Thyroid gland (tissue), 4 donors: ENCODE results near the gene POU3F3.

ENCODE experiments used
- POLR2A ChIP-seq, 2 donors: fragments of 450-650 bp; IDR thresholded peaks; one replicate each; pipeline ENCODE4 v1.6.1; 2017; ENCODE audit warnings: antibody characterized with exemption in 2 of 2, mild to moderate bottlenecking in 2 of 2, moderate library complexity in 1 of 2
- TF ChIP-seq, protein P1 (sequence below), 6 experiments: fragments of 200-600 bp in 3 of 6; fragments of 450-650 bp in 3 of 6; sonication (generic) in 3 of 6; IDR thresholded peaks; one replicate each; pipeline ENCODE4 v1.5.1; 2016 to 2019; ENCODE audit warnings: antibody characterized with exemption in 6 of 6, mild to moderate bottlenecking in 2 of 6, inconsistent platforms in 1 of 6, moderate library complexity in 1 of 6

DNA sequence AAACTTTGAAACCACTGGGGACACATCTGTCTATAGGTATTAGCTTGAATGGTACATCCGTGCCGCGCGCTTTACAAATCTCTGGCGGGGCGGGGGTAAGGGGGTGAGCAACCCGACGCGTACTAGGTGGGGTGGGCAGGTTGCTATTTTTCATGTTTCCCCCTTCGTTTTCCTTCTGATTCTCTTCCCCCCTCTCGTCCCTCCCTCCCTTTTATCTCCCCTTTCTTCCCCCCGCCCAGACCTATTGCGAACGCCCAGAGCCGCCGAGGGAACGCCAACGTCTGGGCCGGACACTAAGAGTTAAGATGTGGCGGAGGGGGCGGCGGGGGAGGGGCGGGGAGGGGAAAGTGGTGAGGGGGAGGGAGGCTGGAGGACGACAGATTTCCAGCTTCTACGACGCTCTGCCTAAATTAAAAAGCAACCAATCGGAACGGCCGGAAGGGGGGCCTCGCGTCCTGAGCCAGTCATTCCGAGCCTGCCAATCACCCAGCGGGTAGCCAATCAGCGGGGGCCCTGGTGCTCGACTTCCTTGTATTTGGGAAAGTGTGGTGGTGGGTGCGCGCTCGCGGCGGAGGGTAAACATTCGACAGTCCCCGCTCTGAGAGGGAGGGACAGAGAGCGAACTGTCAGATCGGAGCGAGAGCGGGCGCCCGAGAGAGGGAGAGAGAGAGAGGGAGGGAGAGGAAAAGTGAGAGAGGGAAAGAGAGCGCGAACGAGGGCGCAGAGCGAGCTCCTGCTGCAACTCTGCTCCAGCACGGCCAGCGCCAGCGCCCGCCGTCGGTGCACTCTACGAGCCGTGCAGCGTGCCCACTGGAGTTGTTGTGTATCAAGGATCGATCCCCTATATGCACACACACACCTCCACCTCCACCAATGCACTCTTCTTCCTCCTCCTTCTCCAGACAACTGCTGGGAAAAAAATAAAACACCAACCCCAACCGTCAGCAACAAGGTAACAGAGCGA lies at the start of gene POU3F3:
- TF ChIP-seq, protein P1, sequence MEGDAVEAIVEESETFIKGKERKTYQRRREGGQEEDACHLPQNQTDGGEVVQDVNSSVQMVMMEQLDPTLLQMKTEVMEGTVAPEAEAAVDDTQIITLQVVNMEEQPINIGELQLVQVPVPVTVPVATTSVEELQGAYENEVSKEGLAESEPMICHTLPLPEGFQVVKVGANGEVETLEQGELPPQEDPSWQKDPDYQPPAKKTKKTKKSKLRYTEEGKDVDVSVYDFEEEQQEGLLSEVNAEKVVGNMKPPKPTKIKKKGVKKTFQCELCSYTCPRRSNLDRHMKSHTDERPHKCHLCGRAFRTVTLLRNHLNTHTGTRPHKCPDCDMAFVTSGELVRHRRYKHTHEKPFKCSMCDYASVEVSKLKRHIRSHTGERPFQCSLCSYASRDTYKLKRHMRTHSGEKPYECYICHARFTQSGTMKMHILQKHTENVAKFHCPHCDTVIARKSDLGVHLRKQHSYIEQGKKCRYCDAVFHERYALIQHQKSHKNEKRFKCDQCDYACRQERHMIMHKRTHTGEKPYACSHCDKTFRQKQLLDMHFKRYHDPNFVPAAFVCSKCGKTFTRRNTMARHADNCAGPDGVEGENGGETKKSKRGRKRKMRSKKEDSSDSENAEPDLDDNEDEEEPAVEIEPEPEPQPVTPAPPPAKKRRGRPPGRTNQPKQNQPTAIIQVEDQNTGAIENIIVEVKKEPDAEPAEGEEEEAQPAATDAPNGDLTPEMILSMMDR (IDR thresholded peaks at IDR 0.05) = no peak
- no peak for TF ChIP-seq POLR2A (IDR thresholded peaks at IDR 0.05)
